T-helper 2 cell treated with Interferon-gamma antibody and Interleukin-4, amounts not matched to agents 5 μg/mL and 100 μg/mL, for 36 hours (primary cell): ENCODE results near the gene CACNB1.
"Not testable (repeated sequence)": the region's sequence is repeated elsewhere in the genome, so short reads cannot be mapped to it uniquely, and the experiment has no call there.

Experiments
- DNase-seq: peaks from one replicate; pipeline ENCODE4 v3.0.0; 2021; ENCODE audit warnings: low spot score
- H3K27ac Mint-ChIP-seq: one replicate; pipeline ENCODE4 v1.8.0; 2021; ENCODE audit warnings: mild to moderate bottlenecking, mixed read lengths
- H3K27me3 Mint-ChIP-seq: one replicate; pipeline ENCODE4 v1.8.0; 2021; ENCODE audit warnings: low read depth, mixed read lengths
- H3K36me3 Mint-ChIP-seq: one replicate; pipeline ENCODE4 v1.8.0; 2021; ENCODE audit warnings: low read depth, mixed read lengths
- H3K4me1 Mint-ChIP-seq: one replicate; pipeline ENCODE4 v1.8.0; 2021; ENCODE audit warnings: low read depth, mixed read lengths
- H3K4me3 Mint-ChIP-seq: one replicate; pipeline ENCODE4 v1.8.0; 2022; ENCODE audit warnings: mild to moderate bottlenecking, moderate library complexity, mixed read lengths
- H3K9me3 Mint-ChIP-seq: one replicate; pipeline ENCODE4 v1.8.0; 2021; ENCODE audit warnings: mixed read lengths

Gene CACNB1

GRCh38 chr17:39139161-39139511 is 58.3 kb downstream of the CACNB1 start:
- no peak overlapping the region for H3K27ac Mint-ChIP-seq
- H3K9me3 Mint-ChIP-seq, result no peaks in the 10 kb centered on the region
- no peaks in the 10 kb centered on the region for H3K36me3 Mint-ChIP-seq
- no peak for DNase-seq
- no peak overlapping the region for H3K4me3 Mint-ChIP-seq
- H3K4me1 Mint-ChIP-seq, result no peaks in the 10 kb centered on the region
- H3K27me3 Mint-ChIP-seq, result peaks cover 3% of the 10 kb centered on the region

GRCh38 chr17:39138431-39139160 is 58.9 kb downstream of the CACNB1 start:
- no peaks in the 10 kb centered on the region for H3K4me1 Mint-ChIP-seq

DNA sequence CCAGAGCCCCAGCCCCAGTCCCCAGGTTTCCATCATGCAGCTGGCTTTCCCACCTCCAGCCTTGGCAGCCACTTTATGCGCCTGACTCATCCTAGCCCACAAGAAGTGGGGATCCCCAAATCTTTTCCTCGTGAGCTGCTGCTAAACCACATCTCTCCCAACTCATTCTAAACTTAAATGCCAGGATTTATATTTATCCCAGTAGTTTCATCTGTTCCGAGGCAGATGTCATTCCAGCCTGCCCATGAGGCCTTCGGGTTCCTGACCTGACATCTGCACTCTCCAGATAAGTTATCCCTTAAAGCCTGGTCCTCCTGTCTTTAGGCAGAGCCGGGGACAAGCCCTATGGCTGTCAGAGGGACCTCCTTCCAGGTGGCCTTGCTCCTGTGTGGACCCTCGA is 62.6 kb downstream of the CACNB1 start:
- DNase-seq, result no peak
- Mint-ChIP-seq H3K9me3 (no peaks in the 10 kb centered on the region), H3K27me3 (peaks cover 3% of the 10 kb centered on the region), H3K36me3 (no peaks in the 10 kb centered on the region), H3K4me1 (no peaks in the 10 kb centered on the region), H3K27ac (no peak overlapping the region), H3K4me3 (no peak overlapping the region)

More at GRCh38 chr17:39138431-39139160, 58.9 kb downstream of the CACNB1 start:
- DNase-seq, result no peak
- Mint-ChIP-seq H3K9me3 (no peaks in the 10 kb centered on the region), H3K36me3 (no peaks in the 10 kb centered on the region), H3K27ac (no peak overlapping the region), H3K4me3 (no peak overlapping the region), H3K27me3 (peaks cover 3% of the 10 kb centered on the region)

DNA sequence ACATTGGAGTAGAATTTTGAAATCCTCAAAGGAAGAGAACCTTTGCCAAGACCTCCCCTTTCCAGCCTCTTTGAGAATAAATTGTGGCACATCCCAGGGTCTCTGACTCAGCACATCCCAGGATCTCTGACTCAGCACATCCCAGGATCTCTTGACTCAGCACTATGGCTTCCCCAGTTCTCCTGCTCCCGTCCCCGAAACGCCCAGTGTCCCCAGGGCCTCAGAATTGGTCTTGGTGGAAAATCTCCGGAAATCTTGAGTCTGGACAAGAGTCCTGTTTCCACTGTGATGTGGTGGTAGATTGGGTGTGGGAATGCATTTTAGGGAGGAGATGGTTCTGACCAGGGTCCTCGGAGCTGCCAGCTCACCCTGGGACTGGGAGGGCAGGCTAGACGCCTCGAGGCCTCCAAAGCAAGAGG is 65.3 kb downstream of the CACNB1 start:
- DNase-seq, result no peak
- Mint-ChIP-seq H3K36me3 (no peaks in the 10 kb centered on the region), H3K27ac (no peak overlapping the region), H3K9me3 (no peaks in the 10 kb centered on the region), H3K4me1 (no peaks in the 10 kb centered on the region), H3K4me3 (no peak overlapping the region), H3K27me3 (peaks cover 3% of the 10 kb centered on the region)

GRCh38 chr17:39131616-39132015 is 65.9 kb downstream of the CACNB1 start:
- Mint-ChIP-seq H3K27me3 (peaks cover 3% of the 10 kb centered on the region), H3K4me3 (no peak overlapping the region), H3K9me3 (no peaks in the 10 kb centered on the region), H3K36me3 (no peaks in the 10 kb centered on the region), H3K4me1 (no peaks in the 10 kb centered on the region), H3K27ac (no peak overlapping the region)
- no peak for DNase-seq

- DNase-seq, result no peak
- H3K4me3 Mint-ChIP-seq, result no peak overlapping the region
- no peaks in the 10 kb centered on the region for H3K4me1 Mint-ChIP-seq
- H3K36me3 Mint-ChIP-seq, result no peaks in the 10 kb centered on the region
- peaks cover 3% of the 10 kb centered on the region for H3K27me3 Mint-ChIP-seq
- no peaks in the 10 kb centered on the region for H3K9me3 Mint-ChIP-seq
- no peak overlapping the region for H3K27ac Mint-ChIP-seq
Measured at GRCh38 chr17:39130205-39130604, 67.3 kb downstream of the CACNB1 start.

DNA sequence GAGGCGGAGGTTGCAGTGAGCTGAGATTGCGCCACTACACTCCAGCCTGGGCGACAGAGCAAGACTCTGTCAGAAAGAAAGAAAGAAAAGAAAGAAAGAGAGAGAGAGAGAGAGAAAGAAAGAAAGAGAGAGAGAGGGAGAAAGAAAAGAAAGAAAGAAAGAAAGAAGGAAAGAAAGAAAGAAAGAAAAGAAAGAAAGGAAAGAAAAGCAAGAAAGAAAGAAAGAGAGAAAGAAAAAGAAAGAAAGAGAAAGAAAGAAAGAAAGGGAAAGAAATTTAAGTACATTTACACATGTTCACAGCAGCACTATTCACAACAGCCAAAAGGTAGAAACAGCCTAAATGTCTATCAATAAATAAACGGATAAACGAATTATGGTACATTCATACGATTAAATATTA is 67.9 kb downstream of the CACNB1 start:
- H3K9me3 Mint-ChIP-seq, H3K27ac Mint-ChIP-seq, H3K27me3 Mint-ChIP-seq, H3K4me3 Mint-ChIP-seq, DNase-seq, H3K4me1 Mint-ChIP-seq, H3K36me3 Mint-ChIP-seq: not testable (repeated sequence)

DNA sequence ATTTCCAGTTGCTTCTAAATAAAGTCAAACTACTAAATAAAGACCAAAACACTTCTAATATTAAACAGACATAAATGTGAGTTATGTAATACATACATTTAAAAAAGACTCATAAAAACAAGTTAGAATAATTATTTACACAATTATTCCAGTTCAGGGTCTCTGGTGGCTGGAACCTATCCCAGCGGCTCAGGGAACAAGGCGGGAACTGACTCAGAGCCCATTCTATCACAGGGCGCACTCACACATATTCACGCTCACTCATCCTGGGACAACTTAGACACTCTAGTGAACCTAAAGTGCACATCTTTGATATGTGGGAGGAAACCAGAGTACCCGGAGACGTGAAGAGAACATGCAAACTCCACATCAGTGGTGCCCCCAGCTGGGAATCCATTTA is 71.0 kb downstream of the CACNB1 start:
- Mint-ChIP-seq H3K4me3 (no peak overlapping the region), H3K36me3 (no peaks in the 10 kb centered on the region), H3K27me3 (no peaks in the 10 kb centered on the region), H3K4me1 (no peaks in the 10 kb centered on the region), H3K9me3 (no peaks in the 10 kb centered on the region), H3K27ac (no peak overlapping the region)
- DNase-seq, result no peak

GRCh38 chr17:39125143-39125875 is 72.2 kb downstream of the CACNB1 start:
- no peak for DNase-seq
- no peak overlapping the region for H3K4me3 Mint-ChIP-seq
- no peaks in the 10 kb centered on the region for H3K36me3 Mint-ChIP-seq
- H3K9me3 Mint-ChIP-seq, result no peaks in the 10 kb centered on the region
- H3K27ac Mint-ChIP-seq, result no peak overlapping the region
- H3K27me3 Mint-ChIP-seq, result no peaks in the 10 kb centered on the region
- no peaks in the 10 kb centered on the region for H3K4me1 Mint-ChIP-seq

DNA sequence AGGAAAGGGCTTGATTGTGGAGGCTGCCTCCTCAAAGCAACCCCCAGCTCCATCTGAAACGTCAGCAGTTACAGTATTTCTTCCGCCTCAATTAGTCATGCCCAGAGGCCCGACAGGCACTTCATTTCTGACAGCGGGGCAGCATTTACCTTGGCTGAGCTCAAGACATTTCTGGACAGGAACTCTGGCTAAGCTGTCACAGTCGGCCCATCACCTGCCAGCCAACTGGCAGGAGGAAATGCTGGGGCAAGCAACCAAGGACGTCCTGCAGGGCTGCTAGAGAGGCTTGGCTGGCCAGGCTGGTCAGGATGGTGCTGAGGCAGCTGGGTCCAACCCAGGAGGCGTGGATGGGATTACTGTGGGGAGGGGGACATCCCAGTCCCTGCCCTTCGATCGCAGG is 73.8 kb downstream of the CACNB1 start:
- Mint-ChIP-seq H3K27ac (no peak overlapping the region), H3K9me3 (no peaks in the 10 kb centered on the region), H3K4me1 (no peaks in the 10 kb centered on the region), H3K36me3 (no peaks in the 10 kb centered on the region), H3K4me3 (no peak overlapping the region), H3K27me3 (no peaks in the 10 kb centered on the region)
- DNase-seq, result no peak
